ENCODE data around the gene TMEM263. TPM values are rescaled to one million over a fixed set of nuclear protein-coding genes. Genes with fewer than 3 reads are reported as not detected.
"Not testable (repeated sequence)": the region's sequence is repeated elsewhere in the genome, so short reads cannot be mapped to it uniquely, and the experiment has no call there.

Gene TMEM263
- polyA plus RNA-seq, 3 donors from 2014 or later, result 30.2 to 33.5 (median 31.0) TPM

- not testable (repeated sequence) for H3K4me1 Mint-ChIP-seq; H3K9me3 Mint-ChIP-seq; H3K27ac Mint-ChIP-seq; DNase-seq; H3K36me3 Mint-ChIP-seq; H3K4me3 Mint-ChIP-seq; H3K27me3 Mint-ChIP-seq (ENCODE audit: low read depth in 3 of 3)
These were observed 33.7 kb upstream of the TMEM263 start for GRCh38 chr12:106921976-106922375.

DNA sequence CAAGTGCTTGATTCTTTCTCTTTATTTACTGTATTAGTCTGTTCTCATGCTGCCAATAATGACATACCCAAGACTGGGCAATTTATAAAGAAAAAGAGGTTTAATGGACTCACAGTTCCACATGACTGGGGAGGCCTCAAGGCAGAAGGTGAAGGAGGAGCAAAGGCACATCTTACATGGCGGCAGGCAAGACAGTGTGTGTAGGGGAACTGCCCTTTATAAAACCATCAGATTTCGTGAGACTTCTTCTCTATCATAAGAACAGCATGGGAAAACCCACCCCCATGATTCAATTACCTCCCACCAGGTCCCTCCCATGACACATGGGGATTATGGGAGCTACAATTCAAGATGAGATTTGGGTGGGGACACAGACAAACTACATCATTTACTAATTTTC is 32.1 kb upstream of the TMEM263 start:
- H3K9me3 Mint-ChIP-seq; H3K27me3 Mint-ChIP-seq (ENCODE audit: low read depth in 3 of 3); H3K4me3 Mint-ChIP-seq; DNase-seq; H3K4me1 Mint-ChIP-seq; H3K36me3 Mint-ChIP-seq: not testable (repeated sequence)
- H3K27ac Mint-ChIP-seq, result peak overlapping the region in 1 of 6 donors; percentile 12

DNA sequence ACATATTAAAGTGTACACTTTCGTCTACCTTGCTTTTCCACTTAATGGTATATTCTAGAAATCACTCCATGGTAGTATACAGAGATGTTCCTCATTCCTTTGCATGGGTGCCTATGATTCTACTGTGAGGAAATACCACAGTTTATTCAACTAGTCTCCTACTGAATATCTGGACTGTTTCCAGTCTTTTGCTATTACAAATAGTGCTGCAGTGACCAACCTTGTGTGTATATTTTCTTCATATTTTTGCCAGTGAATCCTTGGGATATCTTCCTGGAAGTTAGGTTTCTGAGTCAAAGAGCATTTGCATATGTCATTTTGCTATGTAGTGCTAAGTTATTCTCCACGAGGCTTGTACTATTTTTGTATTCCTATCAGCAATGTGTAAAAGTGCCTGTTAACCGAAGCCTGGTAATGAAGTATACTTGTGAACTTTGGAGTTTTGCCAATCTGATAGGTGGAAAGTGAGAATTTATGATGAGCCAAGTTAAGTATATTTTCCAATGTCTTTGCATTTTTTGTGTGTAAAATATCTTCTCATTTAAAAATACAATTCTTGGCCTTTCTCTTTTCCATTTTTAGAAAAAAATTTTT is 31.3 kb upstream of the TMEM263 start:
- Mint-ChIP-seq H3K4me3 (no peak overlapping the region), H3K9me3 (no peaks in the 10 kb centered on the region), H3K36me3 (no peaks in the 10 kb centered on the region), H3K27me3 (ENCODE audit: low read depth in 3 of 3) (peaks cover 2 to 11% (median 6%) of the 10 kb centered on the region in 3 donors), H3K27ac (no peak overlapping the region), H3K4me1 (no peaks in the 10 kb centered on the region)
- no peak for DNase-seq

DNA sequence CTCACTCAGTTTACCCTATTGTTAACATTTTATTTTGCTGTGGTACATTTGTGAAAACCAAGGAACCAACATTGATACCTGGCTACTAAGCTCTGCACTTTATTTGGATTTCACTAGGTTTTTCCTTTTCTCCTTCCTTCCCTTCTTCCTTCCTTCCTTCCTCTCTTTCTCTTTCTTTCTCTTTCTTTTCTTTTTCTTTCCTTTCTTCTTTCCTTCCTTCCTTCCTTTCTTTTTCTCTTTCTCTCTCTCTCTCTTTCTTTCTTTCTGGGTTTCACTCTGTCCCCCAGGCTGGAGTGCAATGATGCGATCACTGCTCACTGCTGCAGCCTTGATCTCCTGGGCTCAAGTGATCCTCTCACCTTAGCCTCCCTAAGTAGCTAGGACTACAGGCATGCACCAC is 29.1 kb upstream of the TMEM263 start:
- no peaks in the 10 kb centered on the region for H3K36me3 Mint-ChIP-seq
- no peaks in the 10 kb centered on the region for H3K9me3 Mint-ChIP-seq
- peaks cover 1 to 18% (median 11%) of the 10 kb centered on the region in 3 donors for H3K27me3 Mint-ChIP-seq (ENCODE audit: low read depth in 3 of 3)
- H3K4me3 Mint-ChIP-seq, result no peak overlapping the region
- DNase-seq, result no peak
- no peaks in the 10 kb centered on the region for H3K4me1 Mint-ChIP-seq
- H3K27ac Mint-ChIP-seq, result no peak overlapping the region

DNA sequence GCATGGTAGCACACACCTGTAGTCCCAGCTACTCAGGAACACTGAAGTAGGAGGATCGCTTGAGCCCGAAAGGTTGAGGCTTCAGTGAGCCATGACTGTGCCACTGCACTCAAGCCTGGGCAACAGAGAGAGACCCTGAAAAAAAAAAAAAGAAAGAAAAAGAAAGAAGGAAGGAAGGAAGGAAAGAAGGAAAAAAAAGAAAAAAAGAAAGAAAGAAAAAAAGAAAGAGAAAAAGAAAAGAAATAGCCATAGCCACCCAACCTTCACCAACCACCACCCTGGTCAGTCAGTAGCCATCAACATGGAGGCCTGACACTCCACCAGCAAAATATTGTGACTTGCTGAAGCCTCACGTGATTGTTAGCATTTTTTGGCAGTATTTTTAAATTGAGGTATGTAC is 21.4 kb upstream of the TMEM263 start:
- no peak overlapping the region for H3K4me3 Mint-ChIP-seq
- no peaks in the 10 kb centered on the region for H3K4me1 Mint-ChIP-seq
- H3K36me3 Mint-ChIP-seq, result no peaks in the 10 kb centered on the region
- H3K9me3 Mint-ChIP-seq, result no peaks in the 10 kb centered on the region
- no peak overlapping the region for H3K27ac Mint-ChIP-seq
- H3K27me3 Mint-ChIP-seq (ENCODE audit: low read depth in 3 of 3), result peaks cover 8 to 9% (median 8%) of the 10 kb centered on the region in 3 donors
- DNase-seq, result no peak

DNA sequence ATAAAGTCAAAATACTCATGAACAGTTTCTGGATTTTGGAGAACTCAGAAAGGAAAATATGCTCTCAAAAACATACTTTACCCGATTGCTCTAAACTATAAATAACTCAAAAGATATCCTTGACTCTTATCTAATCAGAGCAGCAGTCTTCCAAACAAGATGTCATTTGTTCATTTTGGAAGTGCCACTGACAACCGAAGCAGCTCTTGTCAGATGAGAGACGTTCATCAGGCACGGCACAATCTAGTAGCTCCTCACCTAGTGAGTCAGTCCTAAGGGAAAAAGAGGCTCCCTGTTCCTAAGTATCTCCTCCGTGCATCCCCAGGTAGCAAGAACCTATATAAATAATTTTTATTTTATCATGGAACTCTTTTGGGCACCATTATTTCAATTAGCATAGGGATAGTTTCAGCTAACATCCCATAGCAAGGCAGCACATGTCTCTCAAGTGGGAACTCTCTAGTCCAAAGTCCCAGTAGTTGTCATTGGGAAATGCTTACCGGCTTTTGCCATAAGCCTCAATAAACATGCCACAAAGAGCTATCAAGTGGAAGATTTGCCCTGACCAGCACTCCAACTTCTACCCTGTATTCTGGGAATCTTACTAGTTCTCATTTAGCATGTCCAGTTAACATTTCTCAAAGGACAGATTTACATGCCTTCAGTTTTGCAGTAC is 14.1 kb upstream of the TMEM263 start:
- H3K27me3 Mint-ChIP-seq (ENCODE audit: low read depth in 3 of 3), result peaks cover 0 to 4% (median 4%) of the 10 kb centered on the region in 3 donors
- no peak overlapping the region for H3K4me3 Mint-ChIP-seq
- DNase-seq, result no peak
- H3K9me3 Mint-ChIP-seq, result no peaks in the 10 kb centered on the region
- no peaks in the 10 kb centered on the region for H3K4me1 Mint-ChIP-seq
- H3K36me3 Mint-ChIP-seq, result no peaks in the 10 kb centered on the region
- H3K27ac Mint-ChIP-seq, result no peak overlapping the region

DNA sequence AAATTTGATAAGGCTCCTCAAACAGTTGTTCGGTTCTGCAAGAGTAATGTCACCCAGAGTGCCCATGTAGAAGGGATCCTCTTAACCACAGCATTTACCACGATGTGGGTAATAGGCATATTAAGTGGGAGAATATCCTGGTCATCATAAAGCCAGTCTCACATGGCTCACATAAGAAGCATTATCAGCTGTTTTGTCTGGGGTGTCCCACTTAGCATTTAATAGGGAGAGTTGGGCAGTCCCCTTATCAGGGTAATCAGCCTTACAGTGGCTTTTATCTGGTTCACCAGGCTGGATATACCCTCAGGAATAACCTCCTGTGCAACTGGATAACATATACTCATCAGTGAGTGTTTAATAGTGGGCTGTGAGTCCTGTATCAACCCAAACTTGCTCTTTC is 12.9 kb upstream of the TMEM263 start:
- Mint-ChIP-seq H3K4me3 (no peak overlapping the region), H3K27ac (no peak overlapping the region), H3K9me3 (no peaks in the 10 kb centered on the region), H3K4me1 (no peaks in the 10 kb centered on the region), H3K36me3 (no peaks in the 10 kb centered on the region), H3K27me3 (ENCODE audit: low read depth in 3 of 3) (peaks cover 0 to 6% (median 4%) of the 10 kb centered on the region in 3 donors)
- no peak for DNase-seq

DNA sequence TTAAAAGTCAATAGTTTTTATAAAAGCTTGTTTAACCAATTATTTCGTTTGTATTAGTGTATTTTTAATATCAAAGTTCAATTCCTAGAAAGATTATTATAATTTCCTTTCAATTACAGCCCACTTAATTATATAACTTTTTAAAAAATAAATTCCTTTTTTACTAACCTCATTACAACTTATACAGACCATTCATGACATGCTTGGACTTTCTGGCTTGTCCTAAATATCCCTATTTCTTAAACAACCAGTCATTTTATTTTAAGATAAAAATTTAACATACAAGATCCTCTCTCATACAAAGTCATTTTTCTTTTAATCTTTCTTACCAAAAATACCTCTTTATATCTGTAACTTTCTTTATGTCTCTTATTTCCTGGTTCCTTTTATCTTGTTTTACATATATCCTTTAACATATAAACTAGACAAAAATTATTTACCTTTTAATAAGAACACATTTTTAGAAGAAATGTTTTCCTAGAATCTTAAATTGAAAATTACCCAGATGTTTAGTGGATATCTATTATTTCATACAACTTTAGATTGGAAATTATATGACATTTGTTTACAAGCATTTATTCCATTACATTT is 10.4 kb upstream of the TMEM263 start:
- no peak overlapping the region for H3K27ac Mint-ChIP-seq

DNA sequence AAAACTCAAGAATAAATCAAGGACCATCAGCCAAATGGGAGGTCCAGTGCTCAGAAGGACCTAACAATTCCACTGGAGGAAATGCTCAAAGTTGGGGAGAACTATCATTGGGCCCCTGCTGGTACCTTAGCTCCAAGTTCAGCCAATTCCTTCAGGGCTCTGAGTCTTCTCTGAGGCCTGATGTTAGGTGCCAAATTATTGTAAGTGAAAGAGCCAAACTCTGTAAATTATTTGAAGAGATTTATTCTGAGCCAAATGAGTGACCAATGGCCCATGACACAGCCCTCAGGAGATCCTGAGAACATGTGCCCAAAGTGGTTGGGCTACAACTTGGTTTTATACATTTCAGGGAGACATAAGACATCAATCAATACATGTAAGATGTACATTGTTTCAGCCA is 8.2 kb upstream of the TMEM263 start:
- peaks cover 0 to 3% (median 2%) of the 10 kb centered on the region in 3 donors for H3K27me3 Mint-ChIP-seq (ENCODE audit: low read depth in 3 of 3)
- no peaks in the 10 kb centered on the region for H3K9me3 Mint-ChIP-seq
- peaks cover 0 to 4% (median 0%) of the 10 kb centered on the region in 3 donors for H3K36me3 Mint-ChIP-seq
- no peak overlapping the region for H3K4me3 Mint-ChIP-seq
- DNase-seq, result no peak
- H3K27ac Mint-ChIP-seq, result no peak overlapping the region
- H3K4me1 Mint-ChIP-seq, result no peaks in the 10 kb centered on the region

More for the DNA sequence above, 10.4 kb upstream of the TMEM263 start:
- no peak for DNase-seq
- no peak overlapping the region for H3K4me3 Mint-ChIP-seq
- H3K27me3 Mint-ChIP-seq (ENCODE audit: low read depth in 3 of 3), result peaks cover 0 to 3% (median 2%) of the 10 kb centered on the region in 3 donors
- no peaks in the 10 kb centered on the region for H3K9me3 Mint-ChIP-seq
- H3K4me1 Mint-ChIP-seq, result no peaks in the 10 kb centered on the region
- H3K36me3 Mint-ChIP-seq, result peaks cover 0 to 4% (median 0%) of the 10 kb centered on the region in 3 donors

DNA sequence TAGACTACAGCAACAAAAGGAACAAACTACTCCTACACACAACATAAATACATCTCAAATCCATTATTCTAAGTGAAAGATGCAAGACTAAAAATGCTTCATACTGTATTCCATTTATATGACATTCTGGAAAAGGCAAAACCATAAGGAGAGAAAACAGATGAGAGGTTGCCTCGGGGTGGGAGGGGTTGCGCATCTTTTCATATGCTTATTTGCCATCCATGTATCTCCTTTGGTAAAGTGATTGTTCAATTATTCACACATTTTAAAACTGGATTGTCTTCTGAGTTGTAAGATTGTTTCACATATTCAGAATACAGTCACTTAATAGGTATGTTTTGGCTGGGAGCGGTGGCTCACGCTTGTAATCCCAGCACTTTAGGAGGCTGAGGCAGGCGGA is 5.1 kb upstream of the TMEM263 start:
- peaks cover 4 to 7% (median 7%) of the 10 kb centered on the region in 3 donors for H3K27me3 Mint-ChIP-seq (ENCODE audit: low read depth in 3 of 3)
- no peak for DNase-seq
- H3K4me1 Mint-ChIP-seq, result peaks cover 4 to 6% of the 10 kb centered on the region in 2 donors
- H3K4me3 Mint-ChIP-seq, result no peak overlapping the region
- no peaks in the 10 kb centered on the region for H3K9me3 Mint-ChIP-seq
- H3K27ac Mint-ChIP-seq, result no peak overlapping the region
- peaks cover 0 to 4% (median 0%) of the 10 kb centered on the region in 3 donors for H3K36me3 Mint-ChIP-seq

DNA sequence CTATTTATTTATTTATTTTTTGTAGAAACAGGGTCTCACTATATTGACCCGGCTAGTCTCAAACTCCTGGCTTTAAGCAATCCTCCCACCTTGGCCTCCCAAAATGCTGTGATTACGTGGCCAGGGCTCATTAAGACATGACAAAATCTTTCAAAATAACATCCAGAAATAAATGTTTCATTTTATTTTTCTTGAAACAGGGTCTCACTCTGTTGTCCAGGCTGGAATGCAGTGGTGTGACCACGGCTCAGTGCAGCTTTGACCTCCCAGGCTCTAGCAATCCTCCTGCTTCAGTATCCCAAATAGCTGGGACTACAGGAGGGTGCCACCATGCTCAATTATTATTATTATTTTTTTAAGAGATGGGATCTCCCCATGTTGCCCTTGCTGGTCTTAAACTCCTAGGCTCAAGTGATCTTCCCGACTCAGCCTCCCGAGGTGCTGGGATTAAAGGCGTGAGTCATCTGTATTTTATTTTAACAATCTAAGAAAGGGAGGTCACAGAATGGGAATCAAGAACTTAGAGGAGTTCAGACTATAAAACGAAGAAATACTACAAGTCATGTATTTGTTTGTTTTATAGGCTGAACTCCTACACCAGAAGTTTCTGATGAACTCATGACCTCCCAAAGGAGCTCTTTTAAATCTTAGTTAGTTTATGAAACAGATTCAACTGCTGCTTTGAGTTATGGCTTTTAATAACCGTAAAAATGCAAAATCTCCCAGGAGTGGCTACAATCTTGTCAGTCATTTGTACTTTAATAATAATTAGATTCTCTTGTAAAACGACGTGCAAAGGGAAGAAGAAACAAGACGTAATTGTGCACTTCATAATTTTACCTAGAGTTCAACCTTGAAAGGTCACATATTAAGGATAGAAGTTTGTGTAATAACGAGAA is 2.1 kb upstream of the TMEM263 start:
- Mint-ChIP-seq H3K9me3 (no peaks in the 10 kb centered on the region), H3K4me1 (peaks cover 20 to 27% of the 10 kb centered on the region in 2 donors), H3K27ac (peak overlapping the region in 3 of 6 donors; percentile 91 to 96 (median 94)), H3K4me3 (peak overlapping the region in 4 of 5 donors; percentile 14 to 50 (median 37)), H3K36me3 (peaks cover 0 to 4% (median 0%) of the 10 kb centered on the region in 3 donors), H3K27me3 (ENCODE audit: low read depth in 3 of 3) (peaks cover 13 to 17% (median 15%) of the 10 kb centered on the region in 3 donors)
- no peak for DNase-seq

DNA sequence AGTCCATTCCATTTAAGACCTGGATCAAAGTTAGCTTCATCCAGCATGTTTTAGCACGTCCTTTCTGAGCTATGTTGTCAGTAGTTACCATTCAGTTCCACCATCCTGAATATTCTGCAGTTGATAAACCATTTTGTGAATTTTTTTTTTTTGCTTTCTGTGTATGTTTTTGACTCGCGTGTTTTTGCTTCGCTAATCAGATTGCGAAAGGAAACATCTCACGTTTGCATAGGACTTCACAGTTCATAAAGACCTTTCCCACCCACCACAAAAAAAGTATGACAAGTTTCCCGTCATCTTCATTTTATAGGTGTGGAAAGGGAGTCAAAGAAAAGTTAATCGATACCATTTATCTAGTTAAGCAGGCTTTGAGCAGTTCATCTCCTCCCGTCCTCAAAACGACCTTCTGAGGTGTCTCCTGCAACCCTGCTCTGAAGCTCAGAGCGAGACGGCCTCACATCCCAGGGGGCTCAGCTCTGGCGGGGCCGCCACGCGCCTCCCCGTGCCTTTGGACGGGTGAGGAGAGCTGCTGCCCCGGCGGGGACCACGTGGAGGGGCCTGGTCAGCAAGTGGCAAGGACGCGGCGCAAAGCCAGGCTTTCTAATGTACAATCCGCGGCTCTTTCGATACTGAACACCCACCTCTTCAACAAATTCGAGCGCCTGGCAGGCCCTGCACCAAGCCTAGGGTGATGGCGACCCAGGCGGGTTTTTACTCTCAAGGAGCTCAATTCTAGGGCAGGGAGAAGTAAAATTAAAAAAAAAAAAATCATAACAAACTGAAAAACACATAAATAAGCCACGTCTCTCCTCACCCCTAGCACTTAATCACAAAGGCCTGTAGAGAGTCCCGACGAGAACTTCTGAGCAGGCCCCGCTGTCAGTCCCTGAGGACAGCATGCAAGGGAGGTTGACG is 988 bp upstream of the TMEM263 start:
- H3K27ac Mint-ChIP-seq, result peak overlapping the region; percentile 88 to 96 (median 92)
- H3K4me3 Mint-ChIP-seq, result peak overlapping the region; percentile 88 to 97 (median 92)
- peaks cover 13 to 17% (median 15%) of the 10 kb centered on the region in 3 donors for H3K27me3 Mint-ChIP-seq (ENCODE audit: low read depth in 3 of 3)
- no peaks in the 10 kb centered on the region for H3K9me3 Mint-ChIP-seq
- peaks cover 20 to 31% of the 10 kb centered on the region in 2 donors for H3K4me1 Mint-ChIP-seq
- peak; percentile 6 to 14 (median 7) for DNase-seq
- no peaks in the 10 kb centered on the region for H3K36me3 Mint-ChIP-seq

Measured in immature natural killer cell (primary cell).